MM.1S (cell line): ENCODE data around the gene HNRNPDL.
A peak's percentile ranks its signal among the peaks of the same experiment; 100 is the strongest.

Source experiments
- DNase-seq: peaks from one replicate; pipeline ENCODE4 v3.0.0-alpha.2; 2015
- H2AFZ ChIP-seq: fragments of 300-600 bp; sonication (generic); 2 replicates; pipeline ENCODE4 v1.6.0; 2016; ENCODE audit warnings: antibody characterized with exemption, low read length
- H3F3A ChIP-seq: fragments of 300-600 bp; sonication (generic); 2 replicates; pipeline ENCODE4 v1.6.1; 2016; ENCODE audit warnings: mild to moderate bottlenecking, antibody characterized with exemption, low read length, moderate library complexity, mixed read lengths; ENCODE audit not compliant: insufficient read depth
- H3K27ac ChIP-seq: fragments of 300-600 bp; sonication (generic); 2 replicates; pipeline ENCODE4 v1.5.1; 2016; ENCODE audit warnings: mild to moderate bottlenecking, low read length
- H3K27me3 ChIP-seq: fragments of 300-600 bp; sonication (generic); replicated peaks from 2 replicates; pipeline ENCODE4 v1.6.0; 2016; ENCODE audit warnings: low read length; ENCODE audit not compliant: insufficient read depth
- H3K36me3 ChIP-seq: fragments of 300-600 bp; sonication (generic); replicated peaks from 2 replicates; pipeline ENCODE4 v1.6.1; 2016; ENCODE audit warnings: mild to moderate bottlenecking, low read length, mixed read lengths; ENCODE audit not compliant: insufficient read depth
- H3K4me1 ChIP-seq: fragments of 300-600 bp; sonication (generic); 2 replicates; pipeline ENCODE4 v1.6.1; 2016; ENCODE audit warnings: low read length, mixed read lengths
- H3K4me2 ChIP-seq: fragments of 300-600 bp; sonication (generic); 2 replicates; pipeline ENCODE4 v1.6.0; 2016; ENCODE audit warnings: low read depth, low read length
- H3K4me3 ChIP-seq: fragments of 300-600 bp; sonication (generic); 2 replicates; pipeline ENCODE4 v1.5.1; 2016; ENCODE audit warnings: low read length, mixed read lengths
- H3K79me2 ChIP-seq: fragments of 300-600 bp; sonication (generic); 2 replicates; pipeline ENCODE4 v1.6.1; 2016; ENCODE audit warnings: mixed run types, low read length, mixed read lengths
- H3K9ac ChIP-seq: fragments of 300-600 bp; sonication (generic); 2 replicates; pipeline ENCODE4 v1.6.1; 2016; ENCODE audit warnings: low read length, mixed read lengths
- H3K9me2 ChIP-seq: fragments of 300-600 bp; sonication (generic); replicated peaks from 2 replicates; pipeline ENCODE4 v1.6.1; 2016; ENCODE audit warnings: mild to moderate bottlenecking, low read length, mixed read lengths; ENCODE audit not compliant: insufficient read depth
- H3K9me3 ChIP-seq: fragments of 300-600 bp; sonication (generic); replicated peaks from 2 replicates; pipeline ENCODE4 v1.6.1; 2016; ENCODE audit warnings: mild to moderate bottlenecking, low read length, mixed read lengths; ENCODE audit not compliant: insufficient read depth
- H4K20me1 ChIP-seq: fragments of 300-600 bp; sonication (generic); 2 replicates; pipeline ENCODE4 v1.6.1; 2016; ENCODE audit warnings: mild to moderate bottlenecking, low read length, moderate library complexity, mixed read lengths; ENCODE audit not compliant: insufficient read depth
- CTCF ChIP-seq: fragments of 300-600 bp; sonication (generic); IDR thresholded peaks from 2 replicates; pipeline ENCODE4 v1.5.1; 2016; ENCODE audit warnings: antibody characterized with exemption, low read length, mixed read lengths
- EZH2 ChIP-seq: fragments of 300-600 bp; sonication (generic); optimal IDR thresholded peaks from 2 replicates; pipeline ENCODE3; 2017; ENCODE audit warnings: low read depth, mild to moderate bottlenecking, antibody characterized with exemption, low read length, mixed read lengths
- EZH2phosphoT487 ChIP-seq: fragments of 300-600 bp; sonication (generic); IDR thresholded peaks from 2 replicates; pipeline ENCODE4 v1.6.1; 2018; ENCODE audit warnings: antibody characterized with exemption, low read length

Gene HNRNPDL

GRCh38 chr4:82373816-82374625 is 56.2 kb downstream of the HNRNPDL start, which contains the start of gene HNRNPD:
HNRNPD (minus strand) TSS chr4:82373991; CDS start chr4:82373678, 313 bp downstream.
- TF ChIP-seq CTCF: no peak
- TF ChIP-seq EZH2phosphoT487: no peak
- TF ChIP-seq EZH2: no peak
- H3K9me2 ChIP-seq: no peaks in the 10 kb centered on the region
- peak; percentile 99 for DNase-seq
- peak within 1 kb of the TSS; percentile 81 for H3K4me2 ChIP-seq
- H3K79me2 ChIP-seq: peaks cover 71% of the 10 kb centered on the region
- peaks cover 34% of the 10 kb centered on the region for H4K20me1 ChIP-seq
- peak within 1 kb of the TSS; percentile 99 for H3K27ac ChIP-seq
- H3K4me1 ChIP-seq: peaks cover 20% of the 10 kb centered on the region
- peak within 1 kb of the TSS; percentile 98 for H3K4me3 ChIP-seq
- peak within 1 kb of the TSS; percentile 100 for H3K9ac ChIP-seq
- H3K36me3 ChIP-seq: peaks cover 3% of the 10 kb centered on the region; the same call in 1 of the 2 replicates
- peak within 1 kb of the TSS; percentile 73 for H2AFZ ChIP-seq
- H3K9me3 ChIP-seq: no peaks in the 10 kb centered on the region
- H3K27me3 ChIP-seq: no peaks in the 10 kb centered on the region
- peaks cover 22% of the 10 kb centered on the region for H3F3A ChIP-seq

DNA sequence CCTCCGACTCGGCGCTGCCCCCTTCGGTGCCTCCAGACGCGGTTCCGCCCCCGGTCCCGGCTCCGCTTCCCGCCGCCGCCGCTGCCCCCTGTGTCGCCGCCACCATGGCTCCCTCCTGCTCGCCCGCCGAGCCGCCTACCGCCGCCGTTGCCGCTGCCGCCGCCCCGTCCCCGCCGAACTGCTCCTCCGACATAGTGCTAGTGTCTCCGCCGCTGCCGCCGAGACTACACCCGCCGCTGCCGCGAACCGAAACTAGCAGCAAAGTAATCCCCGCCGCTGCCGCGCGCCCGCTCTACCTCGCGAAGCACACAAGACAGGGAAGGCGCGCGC is 56.8 kb downstream of the HNRNPDL start:
- peaks cover 39% of the 10 kb centered on the region for H4K20me1 ChIP-seq
- no peak for TF ChIP-seq EZH2
- TF ChIP-seq EZH2phosphoT487: no peak
- no peak for TF ChIP-seq CTCF
- H3K79me2 ChIP-seq: peaks cover 77% of the 10 kb centered on the region
- H3K4me1 ChIP-seq: peaks cover 26% of the 10 kb centered on the region
- H3K36me3 ChIP-seq: peaks cover 3% of the 10 kb centered on the region; the same call in 1 of the 2 replicates
- H3F3A ChIP-seq: peaks cover 22% of the 10 kb centered on the region
- peak overlapping the region; percentile 99 for H3K27ac ChIP-seq
- no peaks in the 10 kb centered on the region for H3K27me3 ChIP-seq
- H3K9me3 ChIP-seq: no peaks in the 10 kb centered on the region
- H3K9me2 ChIP-seq: no peaks in the 10 kb centered on the region
- H3K9ac ChIP-seq: peak overlapping the region; percentile 100
- H3K4me3 ChIP-seq: peak overlapping the region; percentile 98
- H3K4me2 ChIP-seq: peak overlapping the region; percentile 81; the same call in 1 of the 2 replicates
- H2AFZ ChIP-seq: peak overlapping the region; percentile 70
- DNase-seq: no peak
